ENCODE measurements around the gene DTX2. TPM values are rescaled to one million over a fixed set of nuclear protein-coding genes. Genes with fewer than 3 reads are reported as not detected.

The DTX2 gene
- total and polyA plus RNA-seq, 2 donors (not counting 1 experiment from before 2014, with no cell fraction given) = 36.4 to 66.9 TPM

DNA sequence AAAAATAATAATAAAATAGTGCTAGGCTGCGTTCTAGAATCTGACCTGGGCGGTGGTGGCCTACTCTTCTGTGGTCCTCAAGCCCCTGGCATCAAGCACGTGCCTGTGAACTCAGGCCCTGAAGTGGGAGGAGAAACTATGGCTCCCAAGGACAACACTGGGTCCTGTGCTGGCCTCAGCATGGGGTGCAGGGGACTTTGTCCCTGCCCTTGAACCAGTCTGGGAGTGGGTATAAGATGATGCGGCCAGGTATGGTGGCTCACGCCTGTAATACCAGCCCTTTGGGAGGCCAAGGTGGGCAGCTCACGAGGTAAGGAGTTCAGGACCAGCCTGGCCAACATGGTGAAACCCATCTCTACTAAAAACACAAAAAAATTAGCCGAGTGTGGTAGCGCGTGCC, 31.3 kb upstream of the DTX2 start:
- H3K9ac ChIP-seq (ENCODE audit: low read length) = no peak overlapping the region
- H4K20me1 ChIP-seq (ENCODE audit: control insufficient read depth, insufficient read depth, low read length, poor library complexity, severe bottlenecking) = no peaks in the 10 kb centered on the region
- H3K27me3 ChIP-seq (replicated peaks in 1 of 4; ENCODE audit: control extremely low read depth in 1 of 4, control insufficient read depth in 3 of 4, insufficient read depth in 4 of 4, low read length in 3 of 4) = no peaks in the 10 kb centered on the region
- H3K27ac ChIP-seq (ENCODE audit: low read length in 2 of 2) = no peak overlapping the region
- WGBS (ENCODE audit: insufficient coverage) = 95% methylated on average over 6 of the region's 9 CpGs
- no peaks in the 10 kb centered on the region for H3K4me1 ChIP-seq (ENCODE audit: control insufficient read depth in 2 of 2, insufficient read depth in 2 of 2, low read length in 2 of 2)
- Mint-ChIP-seq H3K9me3 (ENCODE audit: insufficient read depth) (no peaks in the 10 kb centered on the region), H3K4me1 (no peaks in the 10 kb centered on the region), H3K27me3 (no peaks in the 10 kb centered on the region), H3K27ac (no peak overlapping the region), H3K4me3 (no peak overlapping the region)
- no peak overlapping the region for H3K4me2 ChIP-seq (replicated peaks; ENCODE audit: low read depth, low read length, poor library complexity, severe bottlenecking)
- no peaks in the 10 kb centered on the region for H3K79me2 ChIP-seq (ENCODE audit: control insufficient read depth, insufficient read depth, low read length)
- ChIA-PET POLR2A (no interaction called here), CTCF (no interaction called here)
- no peaks in the 10 kb centered on the region for H3K36me3 ChIP-seq (replicated peaks in 1 of 2; ENCODE audit: control extremely low read depth in 1 of 2, control insufficient read depth in 1 of 2, extremely low read depth in 1 of 2, insufficient read depth in 2 of 2, low read length in 1 of 2)
- no peak overlapping the region for H2AFZ ChIP-seq (ENCODE audit: insufficient read depth, low read depth, low read length, poor library complexity, severe bottlenecking)
- ATAC-seq (ENCODE audit: low read depth) (no peak), DNase-seq (no peak)
- intact Hi-C loops (cut with micrococcal nuclease) = no loop called here
- no peak for TF ChIP-seq EZH2 (IDR thresholded peaks at IDR 0.05; ENCODE audit: borderline replicate concordance, insufficient read depth, low read depth, low read length, poor library complexity, severe bottlenecking)
- TF ChIP-seq, protein P1, sequence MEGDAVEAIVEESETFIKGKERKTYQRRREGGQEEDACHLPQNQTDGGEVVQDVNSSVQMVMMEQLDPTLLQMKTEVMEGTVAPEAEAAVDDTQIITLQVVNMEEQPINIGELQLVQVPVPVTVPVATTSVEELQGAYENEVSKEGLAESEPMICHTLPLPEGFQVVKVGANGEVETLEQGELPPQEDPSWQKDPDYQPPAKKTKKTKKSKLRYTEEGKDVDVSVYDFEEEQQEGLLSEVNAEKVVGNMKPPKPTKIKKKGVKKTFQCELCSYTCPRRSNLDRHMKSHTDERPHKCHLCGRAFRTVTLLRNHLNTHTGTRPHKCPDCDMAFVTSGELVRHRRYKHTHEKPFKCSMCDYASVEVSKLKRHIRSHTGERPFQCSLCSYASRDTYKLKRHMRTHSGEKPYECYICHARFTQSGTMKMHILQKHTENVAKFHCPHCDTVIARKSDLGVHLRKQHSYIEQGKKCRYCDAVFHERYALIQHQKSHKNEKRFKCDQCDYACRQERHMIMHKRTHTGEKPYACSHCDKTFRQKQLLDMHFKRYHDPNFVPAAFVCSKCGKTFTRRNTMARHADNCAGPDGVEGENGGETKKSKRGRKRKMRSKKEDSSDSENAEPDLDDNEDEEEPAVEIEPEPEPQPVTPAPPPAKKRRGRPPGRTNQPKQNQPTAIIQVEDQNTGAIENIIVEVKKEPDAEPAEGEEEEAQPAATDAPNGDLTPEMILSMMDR (IDR thresholded peaks at IDR 0.05) = no peak
- no peaks in the 10 kb centered on the region for H3K9me3 ChIP-seq (ENCODE audit: control extremely low read depth in 1 of 3, control insufficient read depth in 2 of 3, insufficient read depth in 1 of 3, low read length in 2 of 3)
- H3K4me3 ChIP-seq (ENCODE audit: control extremely low read depth in 1 of 5, extremely low read depth in 1 of 5, insufficient read depth in 1 of 5, low read depth in 2 of 5, low read length in 4 of 5) = no peak overlapping the region

DNA sequence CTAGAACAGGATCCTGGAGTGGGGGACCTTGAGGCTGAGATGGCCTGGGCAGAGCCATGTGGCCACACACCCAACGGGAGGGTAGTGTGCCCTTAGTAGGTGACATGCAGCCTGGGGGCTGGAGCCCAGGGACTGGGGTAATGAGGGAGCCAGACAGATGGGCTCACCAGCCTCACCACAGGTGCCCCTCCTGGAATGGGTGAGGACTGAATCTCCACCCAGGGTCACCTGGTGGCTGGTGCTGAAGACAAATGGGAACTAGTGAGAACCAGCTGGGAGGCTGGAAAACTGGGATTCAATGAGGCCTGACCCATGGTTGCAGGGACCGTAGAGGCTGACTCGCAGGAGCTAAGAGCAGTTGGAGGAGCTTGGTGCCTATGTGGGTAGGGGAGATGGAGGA, 30.7 kb upstream of the DTX2 start:
- Mint-ChIP-seq H3K9me3 (ENCODE audit: insufficient read depth) (no peaks in the 10 kb centered on the region), H3K4me1 (no peaks in the 10 kb centered on the region), H3K27me3 (no peaks in the 10 kb centered on the region), H3K27ac (no peak overlapping the region), H3K4me3 (no peak overlapping the region)
- no peak for ATAC-seq (ENCODE audit: low read depth)
- Histone ChIP-seq H3K79me2 (ENCODE audit: control insufficient read depth, insufficient read depth, low read length) (no peaks in the 10 kb centered on the region), H3K4me2 (replicated peaks; ENCODE audit: low read depth, low read length, poor library complexity, severe bottlenecking) (no peak overlapping the region), H4K20me1 (ENCODE audit: control insufficient read depth, insufficient read depth, low read length, poor library complexity, severe bottlenecking) (no peaks in the 10 kb centered on the region), H3K9ac (ENCODE audit: low read length) (no peak overlapping the region), H2AFZ (ENCODE audit: insufficient read depth, low read depth, low read length, poor library complexity, severe bottlenecking) (no peak overlapping the region), H3K4me3 (ENCODE audit: control extremely low read depth in 1 of 5, extremely low read depth in 1 of 5, insufficient read depth in 1 of 5, low read depth in 2 of 5, low read length in 4 of 5) (no peak overlapping the region), H3K27ac (ENCODE audit: low read length in 2 of 2) (no peak overlapping the region), H3K36me3 (replicated peaks in 1 of 2; ENCODE audit: control extremely low read depth in 1 of 2, control insufficient read depth in 1 of 2, extremely low read depth in 1 of 2, insufficient read depth in 2 of 2, low read length in 1 of 2) (no peaks in the 10 kb centered on the region), H3K9me3 (ENCODE audit: control extremely low read depth in 1 of 3, control insufficient read depth in 2 of 3, insufficient read depth in 1 of 3, low read length in 2 of 3) (no peaks in the 10 kb centered on the region), H3K4me1 (ENCODE audit: control insufficient read depth in 2 of 2, insufficient read depth in 2 of 2, low read length in 2 of 2) (no peaks in the 10 kb centered on the region), H3K27me3 (replicated peaks in 1 of 4; ENCODE audit: control extremely low read depth in 1 of 4, control insufficient read depth in 3 of 4, insufficient read depth in 4 of 4, low read length in 3 of 4) (no peaks in the 10 kb centered on the region)
- intact Hi-C loops (cut with micrococcal nuclease) = no loop called here
- ChIA-PET CTCF (no interaction called here), POLR2A (interaction anchor here (0.7 kb wide), 1 partner anchor 37 kb away, joined by 4 read pairs; no protein-coding TSS in a partner anchor)
- whole genome bisulfite sequencing (ENCODE audit: insufficient coverage) = 91% methylated on average over 3 of the region's 3 CpGs
- no peak for DNase-seq
- TF ChIP-seq, protein P1 (IDR thresholded peaks at IDR 0.05) = no peak
- TF ChIP-seq EZH2 (IDR thresholded peaks at IDR 0.05; ENCODE audit: borderline replicate concordance, insufficient read depth, low read depth, low read length, poor library complexity, severe bottlenecking) = no peak

Data from B cell (primary cell).